Panc1 (cell line): Measurements from ENCODE around the gene TBCB.

ENCODE experiments used
- POLR2AphosphoS5 ChIP-seq: IDR thresholded peaks from 2 replicates; pipeline ENCODE4 v1.6.1; 2012; ENCODE audit warnings: mild to moderate bottlenecking, low read depth, low read length, moderate library complexity
- REST ChIP-seq, 2 experiments: IDR thresholded peaks; 2 replicates each; pipeline ENCODE4 v1.6.1; 2011 to 2012; ENCODE audit warnings: low read depth in 2 of 2, control low read depth in 1 of 2, low read length in 1 of 2, mild to moderate bottlenecking in 1 of 2, moderate library complexity in 1 of 2; ENCODE audit not compliant: insufficient read depth in 1 of 2
- SIN3A ChIP-seq: IDR thresholded peaks from 2 replicates; pipeline ENCODE4 v1.6.1; 2012; ENCODE audit warnings: low read depth, mild to moderate bottlenecking, low read length, moderate library complexity, borderline replicate concordance; ENCODE audit not compliant: insufficient read depth
- TF ChIP-seq, protein P1 (sequence below): fragments of 450-650 bp; IDR thresholded peaks from 2 replicates; pipeline ENCODE4 v1.5.1; 2017; ENCODE audit warnings: mild to moderate bottlenecking

DNA sequence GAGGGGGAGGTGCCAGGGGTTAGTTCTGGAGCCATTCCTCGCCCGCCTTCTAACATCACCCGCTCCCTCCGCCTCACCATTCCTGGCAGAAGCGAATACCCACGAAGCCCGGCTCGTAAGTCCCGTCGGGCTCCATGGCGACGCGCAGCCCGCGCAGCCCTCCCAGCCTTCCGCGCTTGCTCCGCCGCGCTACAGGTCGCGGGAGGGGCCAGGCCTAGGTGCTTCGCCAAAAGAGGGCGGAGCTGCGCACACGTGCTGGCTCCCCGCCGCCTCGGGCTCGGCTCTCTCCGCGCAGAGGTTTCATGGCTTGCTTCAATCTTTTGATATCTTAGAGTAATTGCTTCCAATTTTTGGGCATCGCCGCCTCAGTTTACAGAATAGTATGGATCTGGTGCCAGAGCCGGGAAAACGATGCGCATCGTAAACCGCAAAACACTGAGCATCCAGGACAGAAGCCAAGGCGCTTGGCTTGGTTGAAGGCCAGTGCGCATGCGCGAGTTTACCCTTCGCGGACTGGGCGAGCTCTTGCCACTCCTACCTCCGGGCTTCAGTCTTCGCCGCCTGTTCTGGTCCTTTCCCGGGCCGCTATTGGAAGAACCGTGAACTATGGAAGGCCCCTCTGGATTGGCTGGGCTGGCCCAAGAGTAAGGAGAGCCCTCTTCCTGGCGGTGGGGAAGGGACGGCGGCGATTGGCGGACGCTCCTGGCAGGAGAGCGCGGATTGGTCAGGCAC, 381 bp upstream of the TBCB start, which contains the start of gene POLR2I:
- TF ChIP-seq, protein P1, sequence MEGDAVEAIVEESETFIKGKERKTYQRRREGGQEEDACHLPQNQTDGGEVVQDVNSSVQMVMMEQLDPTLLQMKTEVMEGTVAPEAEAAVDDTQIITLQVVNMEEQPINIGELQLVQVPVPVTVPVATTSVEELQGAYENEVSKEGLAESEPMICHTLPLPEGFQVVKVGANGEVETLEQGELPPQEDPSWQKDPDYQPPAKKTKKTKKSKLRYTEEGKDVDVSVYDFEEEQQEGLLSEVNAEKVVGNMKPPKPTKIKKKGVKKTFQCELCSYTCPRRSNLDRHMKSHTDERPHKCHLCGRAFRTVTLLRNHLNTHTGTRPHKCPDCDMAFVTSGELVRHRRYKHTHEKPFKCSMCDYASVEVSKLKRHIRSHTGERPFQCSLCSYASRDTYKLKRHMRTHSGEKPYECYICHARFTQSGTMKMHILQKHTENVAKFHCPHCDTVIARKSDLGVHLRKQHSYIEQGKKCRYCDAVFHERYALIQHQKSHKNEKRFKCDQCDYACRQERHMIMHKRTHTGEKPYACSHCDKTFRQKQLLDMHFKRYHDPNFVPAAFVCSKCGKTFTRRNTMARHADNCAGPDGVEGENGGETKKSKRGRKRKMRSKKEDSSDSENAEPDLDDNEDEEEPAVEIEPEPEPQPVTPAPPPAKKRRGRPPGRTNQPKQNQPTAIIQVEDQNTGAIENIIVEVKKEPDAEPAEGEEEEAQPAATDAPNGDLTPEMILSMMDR, result no peak
- TF ChIP-seq REST (IDR thresholded peaks at IDR 0.05; ENCODE audit: insufficient read depth in 1 of 2, low read depth in 2 of 2, low read length in 1 of 2) (peak in 1 of 2 experiments; percentile 73; a peak in 1 of 4 replicates), POLR2AphosphoS5 (peak; percentile 97), SIN3A (peak; percentile 96)
